Measurements from ENCODE around the gene PALLD. TPM values are rescaled to one million over a fixed set of nuclear protein-coding genes. Genes with fewer than 3 reads are reported as not detected.
A peak's percentile ranks its signal among the peaks of the same experiment; 100 is the strongest.

PALLD gene
- total RNA-seq, 1 donor from 2014 or later = 93.5 TPM

- peaks cover 3% of the 10 kb centered on the region for H3K27me3 Mint-ChIP-seq
- H3K27ac Mint-ChIP-seq = no peak overlapping the region
- H3K4me3 Mint-ChIP-seq = no peak overlapping the region
- H3K36me3 Mint-ChIP-seq = peaks cover 5% of the 10 kb centered on the region
- DNase-seq (ENCODE audit: extremely low spot score, unreplicated experiment) = no peak
- TF ChIP-seq CTCF (conservative IDR thresholded peaks at IDR 0.05) = no peak
- H3K4me1 Mint-ChIP-seq (ENCODE audit: unreplicated experiment) = peaks cover 55% of the 10 kb centered on the region
- H3K9me3 Mint-ChIP-seq = no peaks in the 10 kb centered on the region
Observed at GRCh38 chr4:168813890-168814289, 317.0 kb downstream of the PALLD start.

- Mint-ChIP-seq H3K36me3 (no peaks in the 10 kb centered on the region), H3K4me1 (ENCODE audit: unreplicated experiment) (peaks cover 64% of the 10 kb centered on the region)
- no peak for DNase-seq (ENCODE audit: extremely low spot score, unreplicated experiment)
Observed at GRCh38 chr4:168815379-168816345, 318.8 kb downstream of the PALLD start.

GRCh38 chr4:168817370-168817769 lies 320.5 kb downstream of the PALLD start:
- TF ChIP-seq CTCF (conservative IDR thresholded peaks at IDR 0.05) = no peak
- Mint-ChIP-seq H3K4me3 (peak overlapping the region; percentile 78), H3K27ac (peak overlapping the region; percentile 89), H3K9me3 (no peaks in the 10 kb centered on the region), H3K27me3 (peaks cover 3% of the 10 kb centered on the region), H3K4me1 (ENCODE audit: unreplicated experiment) (peaks cover 57% of the 10 kb centered on the region), H3K36me3 (no peaks in the 10 kb centered on the region)
- DNase-seq (ENCODE audit: extremely low spot score, unreplicated experiment) = no peak

More at GRCh38 chr4:168815379-168816345, 318.8 kb downstream of the PALLD start:
- TF ChIP-seq CTCF (conservative IDR thresholded peaks at IDR 0.05) = no peak
- peaks cover 3% of the 10 kb centered on the region for H3K27me3 Mint-ChIP-seq
- no peaks in the 10 kb centered on the region for H3K9me3 Mint-ChIP-seq
- no peak overlapping the region for H3K4me3 Mint-ChIP-seq
- H3K27ac Mint-ChIP-seq = peak overlapping the region; percentile 46

GRCh38 chr4:168822481-168822880 lies 325.6 kb downstream of the PALLD start:
- Mint-ChIP-seq H3K27ac (no peak overlapping the region), H3K27me3 (no peaks in the 10 kb centered on the region), H3K4me3 (no peak overlapping the region), H3K4me1 (ENCODE audit: unreplicated experiment) (peaks cover 25% of the 10 kb centered on the region), H3K36me3 (no peaks in the 10 kb centered on the region), H3K9me3 (no peaks in the 10 kb centered on the region)
- TF ChIP-seq CTCF (conservative IDR thresholded peaks at IDR 0.05) = no peak
- no peak for DNase-seq (ENCODE audit: extremely low spot score, unreplicated experiment)

GRCh38 chr4:168825975-168826374 lies 329.1 kb downstream of the PALLD start:
- no peak for DNase-seq (ENCODE audit: extremely low spot score, unreplicated experiment)
- no peaks in the 10 kb centered on the region for H3K27me3 Mint-ChIP-seq

More at GRCh38 chr4:168825975-168826374, 329.1 kb downstream of the PALLD start:
- Mint-ChIP-seq H3K36me3 (no peaks in the 10 kb centered on the region), H3K27ac (no peak overlapping the region), H3K4me1 (ENCODE audit: unreplicated experiment) (peaks cover 18% of the 10 kb centered on the region), H3K4me3 (no peak overlapping the region), H3K9me3 (no peaks in the 10 kb centered on the region)
- TF ChIP-seq CTCF (conservative IDR thresholded peaks at IDR 0.05) = no peak

Measured in type B pancreatic cell (in vitro differentiated cells).